Trophoblast cell (in vitro differentiated cells and primary cell): Measurements from ENCODE around the gene LSR.
A peak's percentile ranks its signal among the peaks of the same experiment; 100 is the strongest.

Experiments
- DNase-seq, 2 donors: peaks; one replicate each; pipeline ENCODE4 v3.0.0-alpha.2; 2016
- H2AFZ ChIP-seq: 2 replicates; pipeline ENCODE4 v1.6.1; 2013; ENCODE audit warnings: low read length, moderate library complexity, mild to moderate bottlenecking; ENCODE audit not compliant: insufficient read depth, poor library complexity
- H2AK5ac ChIP-seq: 2 replicates; pipeline ENCODE4 v1.6.1; 2013; ENCODE audit warnings: mild to moderate bottlenecking, low read length
- H2BK120ac ChIP-seq: 2 replicates; pipeline ENCODE4 v1.6.1; 2013; ENCODE audit warnings: low read length, mild to moderate bottlenecking, moderate library complexity; ENCODE audit not compliant: insufficient read depth, poor library complexity
- H2BK12ac ChIP-seq: 2 replicates; pipeline ENCODE4 v1.6.1; 2013; ENCODE audit warnings: mild to moderate bottlenecking, low read length, moderate library complexity
- H2BK5ac ChIP-seq: 2 replicates; pipeline ENCODE4 v1.6.1; 2013; ENCODE audit warnings: low read length, low read depth, moderate library complexity, mild to moderate bottlenecking; ENCODE audit not compliant: poor library complexity
- H3K14ac ChIP-seq: 2 replicates; pipeline ENCODE4 v1.6.1; 2013; ENCODE audit warnings: mild to moderate bottlenecking, low read length
- H3K18ac ChIP-seq: 2 replicates; pipeline ENCODE4 v1.6.1; 2013; ENCODE audit warnings: mild to moderate bottlenecking, low read length
- H3K23ac ChIP-seq: 2 replicates; pipeline ENCODE4 v1.6.1; 2013; ENCODE audit warnings: low read length
- H3K27ac ChIP-seq: 2 replicates; pipeline ENCODE4 v1.5.1; 2013; ENCODE audit warnings: low read depth, mild to moderate bottlenecking, inconsistent platforms, low read length, moderate library complexity
- H3K27me3 ChIP-seq: 2 replicates; pipeline ENCODE4 v1.6.1; 2013; ENCODE audit warnings: inconsistent platforms, mild to moderate bottlenecking, low read length, moderate library complexity; ENCODE audit not compliant: insufficient read depth
- H3K36me3 ChIP-seq, 2 experiments: 1 replicate in 1 of 2; 2 replicates in 1 of 2; pipeline ENCODE4 v1.6.1; 2013; ENCODE audit warnings: low read length in 2 of 2, mild to moderate bottlenecking in 2 of 2, moderate library complexity in 1 of 2; ENCODE audit not compliant: insufficient read depth in 2 of 2, control insufficient read depth in 1 of 2
- H3K4ac ChIP-seq: 2 replicates; pipeline ENCODE4 v1.6.1; 2013; ENCODE audit warnings: low read depth, mild to moderate bottlenecking, low read length, moderate library complexity
- H3K4me1 ChIP-seq, 2 experiments: 1 replicate in 1 of 2; 2 replicates in 1 of 2; pipeline ENCODE4 v1.6.1; 2013; ENCODE audit warnings: low read length in 2 of 2, mild to moderate bottlenecking in 2 of 2, moderate library complexity in 1 of 2; ENCODE audit not compliant: insufficient read depth in 2 of 2, control insufficient read depth in 1 of 2
- H3K4me2 ChIP-seq: 2 replicates; pipeline ENCODE4 v1.6.1; 2013; ENCODE audit warnings: inconsistent platforms, mild to moderate bottlenecking, low read length, moderate library complexity
- H3K4me3 ChIP-seq: 2 replicates; pipeline ENCODE4 v1.5.1; 2013; ENCODE audit warnings: mild to moderate bottlenecking, low read depth, low read length, inconsistent platforms
- H3K79me1 ChIP-seq: one replicate; pipeline ENCODE4 v1.6.1; 2013; ENCODE audit warnings: low read length
- H3K79me2 ChIP-seq: 2 replicates; pipeline ENCODE4 v1.6.1; 2013; ENCODE audit warnings: low read length, mild to moderate bottlenecking; ENCODE audit not compliant: control insufficient read depth, insufficient read depth, poor library complexity
- H3K9ac ChIP-seq: 2 replicates; pipeline ENCODE4 v1.6.1; 2013; ENCODE audit warnings: mild to moderate bottlenecking, low read length
- H3K9me3 ChIP-seq: 2 replicates; pipeline ENCODE4 v1.6.1; 2013; ENCODE audit warnings: low read depth, mild to moderate bottlenecking, control low read depth, inconsistent platforms, low read length; ENCODE audit not compliant: insufficient read depth
- H4K12ac ChIP-seq: 2 replicates; pipeline ENCODE4 v1.6.1; 2013; ENCODE audit warnings: low read depth, mild to moderate bottlenecking, low read length, moderate library complexity
- H4K8ac ChIP-seq: 2 replicates; pipeline ENCODE4 v1.6.1; 2013; ENCODE audit warnings: low read depth, mild to moderate bottlenecking, low read length, moderate library complexity
- H4K91ac ChIP-seq: one replicate; pipeline ENCODE4 v1.6.1; 2013; ENCODE audit warnings: low read depth, mild to moderate bottlenecking, low read length, moderate library complexity
- WGBS: extraction: QIAGEN DNeasy Blood & Tissue Kit; methylation state at CpG from one replicate; pipeline ENCODE4 v1.1.7; 2013; ENCODE audit warnings: missing lambda C conversion rate; ENCODE audit not compliant: insufficient read length, insufficient coverage; ENCODE audit errors: extremely low coverage; 5-methylcytosine and 5-hydroxymethylcytosine counted together

Gene LSR

DNA sequence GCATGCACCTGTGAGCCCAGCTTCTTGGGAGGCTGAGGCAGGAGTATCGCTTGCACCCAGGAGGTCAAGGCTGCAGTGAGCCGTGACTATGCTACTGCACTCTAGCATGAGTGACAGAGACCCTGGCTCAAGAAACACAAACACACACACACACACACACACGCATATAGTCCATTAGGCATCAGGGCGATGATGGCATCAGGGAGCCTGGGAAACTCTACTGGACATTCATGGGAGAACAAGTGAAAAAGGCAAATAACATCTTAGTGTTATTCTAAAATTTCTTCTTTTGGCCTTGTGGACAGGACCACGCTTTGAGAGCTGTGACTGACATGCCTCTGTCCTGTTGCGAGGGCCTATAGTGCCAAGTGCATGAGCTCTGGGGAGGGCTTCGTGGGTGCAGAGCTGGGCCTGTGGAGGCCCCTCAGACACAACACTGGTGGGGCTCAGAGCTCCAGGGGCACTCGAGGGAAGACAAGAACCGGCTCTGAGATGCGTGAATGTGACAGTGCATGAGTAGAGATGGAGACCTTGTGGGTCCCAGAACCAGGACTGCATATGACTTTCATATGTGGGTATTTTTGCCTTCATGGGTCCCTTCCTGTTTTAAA is 12.0 kb downstream of the LSR start:
- WGBS: no CpG with 5 or more reads among the region's 10 CpGs
- Histone ChIP-seq H3K9ac (no peak overlapping the region), H3K4ac (no peak overlapping the region), H4K12ac (no peak overlapping the region), H2AFZ (no peak overlapping the region), H3K4me1 (peaks cover 4 to 5% of the 10 kb centered on the region in 2 experiments), H3K23ac (no peak overlapping the region), H3K14ac (no peak overlapping the region), H3K36me3 (peaks cover 40 to 44% of the 10 kb centered on the region in 2 experiments), H3K79me1 (no peaks in the 10 kb centered on the region), H3K4me2 (no peak overlapping the region), H2BK5ac (no peak overlapping the region), H4K91ac (no peak overlapping the region), H3K27me3 (no peaks in the 10 kb centered on the region), H2AK5ac (no peak overlapping the region), H3K79me2 (no peaks in the 10 kb centered on the region), H3K27ac (no peak overlapping the region), H4K8ac (no peak overlapping the region), H2BK12ac (no peak overlapping the region), H3K9me3 (no peaks in the 10 kb centered on the region), H3K18ac (no peak overlapping the region), H2BK120ac (no peak overlapping the region), H3K4me3 (no peak overlapping the region)
- DNase-seq: no peak

DNA sequence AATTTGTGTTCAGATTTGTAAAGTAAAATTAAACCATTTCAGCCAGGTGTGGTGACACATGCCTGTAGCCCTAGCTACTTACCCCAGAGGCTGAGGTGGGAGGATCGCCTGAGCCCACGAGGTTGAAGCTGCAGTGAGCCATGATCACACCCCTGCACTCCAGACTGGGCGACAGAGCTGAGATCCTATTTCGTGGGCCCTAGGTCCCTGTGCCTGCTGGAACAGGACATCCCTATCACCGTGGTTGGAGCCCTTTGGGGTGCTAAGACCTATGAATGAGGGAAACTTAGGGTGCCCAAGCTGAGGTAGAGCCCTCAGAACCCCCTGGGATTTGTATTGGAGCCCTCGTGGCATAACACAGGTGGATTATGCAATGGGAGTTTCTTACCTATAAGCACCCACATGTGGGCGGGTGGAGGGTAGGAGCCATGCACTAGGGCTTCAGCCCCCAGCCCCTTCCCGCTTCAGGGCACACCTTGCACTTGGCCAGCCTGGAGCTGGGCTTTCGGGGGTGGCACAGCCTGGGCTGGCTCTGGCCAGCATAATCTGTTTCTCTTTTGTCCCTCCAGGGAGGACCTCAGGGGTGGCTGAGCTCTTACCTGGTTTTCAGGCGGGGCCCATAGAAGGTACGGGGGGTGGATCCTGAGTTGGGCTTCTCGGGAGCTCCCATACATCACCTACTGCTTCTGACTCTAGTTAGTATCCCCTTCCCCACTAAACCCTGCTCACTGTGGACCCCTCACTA is 12.7 kb downstream of the LSR start:
- Histone ChIP-seq H3K4me2 (no peak overlapping the region), H3K79me2 (no peaks in the 10 kb centered on the region), H2AFZ (no peak overlapping the region), H2BK120ac (no peak overlapping the region), H3K36me3 (peaks cover 47 to 50% of the 10 kb centered on the region in 2 experiments), H3K23ac (no peak overlapping the region), H3K18ac (no peak overlapping the region), H3K4me1 (peaks cover 4 to 5% of the 10 kb centered on the region in 2 experiments), H3K9me3 (no peaks in the 10 kb centered on the region), H4K91ac (no peak overlapping the region), H2BK5ac (no peak overlapping the region), H3K4me3 (no peak overlapping the region), H3K79me1 (no peaks in the 10 kb centered on the region), H3K9ac (peak overlapping the region; percentile 16), H3K27ac (no peak overlapping the region), H4K8ac (no peak overlapping the region), H3K27me3 (no peaks in the 10 kb centered on the region), H2AK5ac (no peak overlapping the region), H4K12ac (no peak overlapping the region), H3K14ac (no peak overlapping the region), H3K4ac (no peak overlapping the region), H2BK12ac (no peak overlapping the region)
- no peak for DNase-seq
- WGBS: no CpG with 5 or more reads among the region's 12 CpGs

DNA sequence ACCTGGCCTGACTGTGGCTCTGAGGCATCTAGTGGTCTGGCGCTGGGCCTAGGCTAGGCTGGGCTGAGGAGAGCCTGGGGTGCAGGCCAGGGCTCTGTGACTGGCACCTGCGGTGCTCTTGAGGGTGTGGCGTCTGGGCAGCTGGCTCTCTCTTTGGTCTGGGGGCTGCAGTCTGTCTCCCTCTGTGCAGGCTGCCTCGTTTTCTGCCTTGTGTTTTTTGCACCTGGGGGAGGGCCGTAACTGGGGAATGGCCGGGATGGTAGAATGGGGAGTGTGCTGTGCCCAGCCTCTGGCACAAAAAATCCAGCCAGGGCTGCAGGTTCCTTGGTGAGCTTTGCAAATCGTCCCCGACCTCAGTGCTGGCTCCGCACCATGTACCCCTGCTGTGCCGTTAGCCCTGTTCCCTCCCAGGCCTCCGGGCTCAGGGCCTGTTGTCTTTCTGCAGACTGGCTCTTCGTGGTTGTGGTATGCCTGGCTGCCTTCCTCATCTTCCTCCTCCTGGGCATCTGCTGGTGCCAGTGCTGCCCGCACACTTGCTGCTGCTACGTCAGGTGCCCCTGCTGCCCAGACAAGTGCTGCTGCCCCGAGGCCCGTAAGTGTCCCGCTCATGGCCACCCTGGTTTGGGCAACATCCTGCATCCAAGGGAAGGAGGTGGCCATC is 13.4 kb downstream of the LSR start:
- no peaks in the 10 kb centered on the region for H3K9me3 ChIP-seq
- no peak overlapping the region for H2AFZ ChIP-seq
- peaks cover under 1% of the 10 kb centered on the region for H3K79me2 ChIP-seq
- H3K36me3 ChIP-seq: peaks cover 51 to 52% of the 10 kb centered on the region in 2 experiments
- H3K4me2 ChIP-seq: no peak overlapping the region
- H2BK120ac ChIP-seq: no peak overlapping the region
- H2AK5ac ChIP-seq: no peak overlapping the region
- no peak overlapping the region for H3K4me3 ChIP-seq
- no peak overlapping the region for H2BK12ac ChIP-seq
- H3K18ac ChIP-seq: no peak overlapping the region
- H3K23ac ChIP-seq: no peak overlapping the region
- H3K4ac ChIP-seq: no peak overlapping the region
- H4K12ac ChIP-seq: no peak overlapping the region
- H2BK5ac ChIP-seq: no peak overlapping the region
- H3K14ac ChIP-seq: no peak overlapping the region
- H3K79me1 ChIP-seq: peaks cover under 1% of the 10 kb centered on the region
- no peak for DNase-seq
- WGBS: no CpG with 5 or more reads among the region's 17 CpGs
- H4K8ac ChIP-seq: no peak overlapping the region
- no peak overlapping the region for H4K91ac ChIP-seq
- H3K27me3 ChIP-seq: no peaks in the 10 kb centered on the region
- no peak overlapping the region for H3K9ac ChIP-seq
- H3K4me1 ChIP-seq: peaks cover 5 to 7% of the 10 kb centered on the region in 2 experiments
- H3K27ac ChIP-seq: no peak overlapping the region

DNA sequence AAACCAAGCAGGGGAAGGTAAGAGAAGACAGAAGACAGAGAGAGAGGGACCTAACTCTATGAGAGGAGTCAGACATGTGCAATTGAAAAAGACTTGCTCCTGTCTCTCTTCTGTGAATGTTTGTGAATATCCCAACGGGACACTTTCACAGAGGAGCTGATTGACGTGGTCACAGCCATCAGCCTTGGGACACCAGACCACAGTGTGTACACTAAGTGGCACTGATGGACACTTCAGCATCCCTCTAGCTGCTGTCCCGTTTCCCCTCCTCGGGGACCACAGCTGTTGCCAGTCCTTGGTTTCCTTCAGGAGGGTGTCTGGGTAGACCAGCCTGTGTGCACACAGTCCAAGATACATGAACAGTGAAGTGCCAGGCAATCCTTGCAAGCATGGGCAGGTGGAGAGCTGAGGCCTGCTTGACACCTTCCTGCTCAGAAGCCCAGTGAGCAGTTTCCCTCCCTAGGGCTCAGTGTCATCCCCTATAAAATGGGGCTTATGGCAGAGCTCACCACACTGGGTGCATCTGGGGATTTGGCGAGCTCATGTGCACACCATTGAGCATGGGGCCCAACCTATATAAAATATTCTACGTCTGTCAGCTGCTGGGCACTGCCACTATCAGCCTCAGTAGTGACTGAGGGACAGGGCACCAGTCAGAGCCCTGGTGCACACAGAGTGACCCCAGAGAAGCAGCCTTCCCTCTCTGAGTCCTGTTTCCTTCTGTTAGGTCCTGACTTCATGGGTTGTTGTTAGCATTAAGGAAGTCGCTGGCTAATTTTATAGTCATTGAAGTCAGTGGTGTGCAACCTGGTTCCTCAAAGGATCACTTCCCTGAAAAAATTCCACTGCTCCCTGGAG is 15.7 kb downstream of the LSR start:
- H3K18ac ChIP-seq: no peak overlapping the region

More for the DNA sequence above, 15.7 kb downstream of the LSR start:
- Histone ChIP-seq H4K8ac (no peak overlapping the region), H3K79me1 (peaks cover 11% of the 10 kb centered on the region), H3K4me3 (no peak overlapping the region), H3K23ac (peak overlapping the region; percentile 44), H4K12ac (no peak overlapping the region), H3K9ac (no peak overlapping the region), H3K36me3 (peaks cover 45% of the 10 kb centered on the region in 2 experiments), H3K79me2 (peaks cover 7% of the 10 kb centered on the region), H3K4me1 (peaks cover 5 to 7% of the 10 kb centered on the region in 2 experiments), H2AFZ (no peak overlapping the region), H2AK5ac (no peak overlapping the region), H3K4ac (no peak overlapping the region), H3K14ac (no peak overlapping the region), H3K27me3 (no peaks in the 10 kb centered on the region), H3K27ac (no peak overlapping the region), H3K4me2 (no peak overlapping the region), H4K91ac (no peak overlapping the region), H2BK5ac (no peak overlapping the region), H2BK12ac (no peak overlapping the region), H2BK120ac (no peak overlapping the region), H3K9me3 (no peaks in the 10 kb centered on the region)
- DNase-seq: no peak
- no CpG with 5 or more reads among the region's 7 CpGs for WGBS
